ENCODE measurements around the gene NBPF3.
"Not testable (repeated sequence)": the region's sequence is repeated elsewhere in the genome, so short reads cannot be mapped to it uniquely, and the experiment has no call there.

The NBPF3 gene

GRCh38 chr1:21517161-21517589 lies 77.2 kb downstream of the NBPF3 start:
- TF ChIP-seq, protein P1, sequence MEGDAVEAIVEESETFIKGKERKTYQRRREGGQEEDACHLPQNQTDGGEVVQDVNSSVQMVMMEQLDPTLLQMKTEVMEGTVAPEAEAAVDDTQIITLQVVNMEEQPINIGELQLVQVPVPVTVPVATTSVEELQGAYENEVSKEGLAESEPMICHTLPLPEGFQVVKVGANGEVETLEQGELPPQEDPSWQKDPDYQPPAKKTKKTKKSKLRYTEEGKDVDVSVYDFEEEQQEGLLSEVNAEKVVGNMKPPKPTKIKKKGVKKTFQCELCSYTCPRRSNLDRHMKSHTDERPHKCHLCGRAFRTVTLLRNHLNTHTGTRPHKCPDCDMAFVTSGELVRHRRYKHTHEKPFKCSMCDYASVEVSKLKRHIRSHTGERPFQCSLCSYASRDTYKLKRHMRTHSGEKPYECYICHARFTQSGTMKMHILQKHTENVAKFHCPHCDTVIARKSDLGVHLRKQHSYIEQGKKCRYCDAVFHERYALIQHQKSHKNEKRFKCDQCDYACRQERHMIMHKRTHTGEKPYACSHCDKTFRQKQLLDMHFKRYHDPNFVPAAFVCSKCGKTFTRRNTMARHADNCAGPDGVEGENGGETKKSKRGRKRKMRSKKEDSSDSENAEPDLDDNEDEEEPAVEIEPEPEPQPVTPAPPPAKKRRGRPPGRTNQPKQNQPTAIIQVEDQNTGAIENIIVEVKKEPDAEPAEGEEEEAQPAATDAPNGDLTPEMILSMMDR (IDR thresholded peaks at IDR 0.05; ENCODE audit: low read depth, low read length, missing control alignments) = no peak
- no peak overlapping the region for H3K4me3 ChIP-seq (ENCODE audit: low read depth, low read length)
- no peak for DNase-seq (ENCODE audit: low read depth)

DNA sequence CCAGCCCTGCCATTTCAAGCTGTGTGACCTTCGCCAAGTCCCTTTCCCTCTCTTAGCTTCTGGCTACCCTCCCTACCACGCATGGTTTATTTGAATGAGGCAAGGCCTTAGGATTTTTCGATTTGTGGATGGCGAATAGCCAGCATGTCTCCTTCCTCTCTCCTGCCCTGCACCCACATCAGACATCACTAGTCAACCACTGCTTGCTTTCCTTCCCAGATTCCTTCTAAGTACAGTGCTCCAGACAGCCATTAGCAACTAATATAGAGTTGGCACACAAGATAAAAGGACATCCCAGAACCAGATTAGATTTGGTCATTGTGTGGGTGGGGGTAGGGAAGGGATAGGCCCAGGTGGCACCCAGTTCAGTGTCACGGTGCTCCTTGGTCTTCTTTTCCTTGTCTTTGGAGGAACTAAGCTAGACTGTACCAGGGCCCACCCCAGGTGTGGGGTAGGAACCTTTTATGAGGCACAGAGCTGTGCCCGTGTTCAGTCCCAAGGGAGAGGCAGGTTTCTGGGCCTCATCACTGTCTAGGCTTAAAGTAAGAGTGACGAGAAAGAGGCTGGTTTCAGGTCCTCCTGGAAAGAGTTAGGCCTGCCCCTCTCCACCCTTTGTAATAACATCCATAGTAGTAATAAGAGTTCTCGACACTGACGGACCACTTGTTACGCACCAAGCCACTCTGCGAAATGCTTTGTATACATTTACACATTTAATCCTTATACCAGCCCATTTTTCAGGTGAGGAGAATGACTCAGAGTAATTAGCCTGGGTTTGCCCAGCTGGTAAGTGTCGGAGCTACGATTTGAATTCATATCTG lies 77.9 kb downstream of the NBPF3 start:
- H3K4me3 ChIP-seq (ENCODE audit: low read depth, low read length) = no peak overlapping the region
- DNase-seq (ENCODE audit: low read depth) = no peak
- TF ChIP-seq, protein P1 (IDR thresholded peaks at IDR 0.05; ENCODE audit: low read depth, low read length, missing control alignments) = no peak

DNA sequence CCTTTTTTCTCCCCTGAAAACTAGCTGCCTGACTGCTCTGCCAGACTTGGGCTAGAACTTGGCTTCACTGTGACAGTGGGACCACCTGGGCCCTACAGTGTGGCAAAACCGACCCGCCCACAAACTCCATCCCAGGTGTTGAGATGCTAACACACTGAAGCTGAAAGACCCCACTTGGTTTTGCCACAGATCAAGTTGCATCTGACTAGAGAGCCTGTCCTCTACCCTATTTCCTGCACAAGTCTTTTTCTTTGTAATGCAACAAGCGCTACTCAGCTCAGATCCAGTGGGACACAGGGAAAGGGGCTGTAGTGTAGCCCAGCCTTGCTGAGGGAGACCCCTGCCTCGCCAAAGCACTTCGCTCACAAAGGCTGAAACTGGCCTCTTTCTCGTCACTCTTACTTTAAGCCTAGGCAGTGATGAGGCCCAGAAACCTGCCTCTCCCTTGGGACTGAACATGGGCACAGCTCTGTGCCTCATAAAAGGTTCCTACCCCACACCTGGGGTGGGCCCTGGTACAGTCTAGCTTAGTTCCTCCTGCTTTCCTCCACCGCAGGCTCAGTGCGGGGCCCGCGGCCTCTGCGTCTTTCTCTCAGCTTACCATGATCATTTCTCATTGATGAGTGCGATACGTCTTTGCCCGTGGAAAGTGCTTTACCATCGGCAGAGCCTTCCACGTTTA lies 79.0 kb downstream of the NBPF3 start:
- no peak for DNase-seq (ENCODE audit: low read depth)
- TF ChIP-seq, protein P1 (IDR thresholded peaks at IDR 0.05; ENCODE audit: low read depth, low read length, missing control alignments) = no peak
- H3K4me3 ChIP-seq (ENCODE audit: low read depth, low read length) = no peak overlapping the region

DNA sequence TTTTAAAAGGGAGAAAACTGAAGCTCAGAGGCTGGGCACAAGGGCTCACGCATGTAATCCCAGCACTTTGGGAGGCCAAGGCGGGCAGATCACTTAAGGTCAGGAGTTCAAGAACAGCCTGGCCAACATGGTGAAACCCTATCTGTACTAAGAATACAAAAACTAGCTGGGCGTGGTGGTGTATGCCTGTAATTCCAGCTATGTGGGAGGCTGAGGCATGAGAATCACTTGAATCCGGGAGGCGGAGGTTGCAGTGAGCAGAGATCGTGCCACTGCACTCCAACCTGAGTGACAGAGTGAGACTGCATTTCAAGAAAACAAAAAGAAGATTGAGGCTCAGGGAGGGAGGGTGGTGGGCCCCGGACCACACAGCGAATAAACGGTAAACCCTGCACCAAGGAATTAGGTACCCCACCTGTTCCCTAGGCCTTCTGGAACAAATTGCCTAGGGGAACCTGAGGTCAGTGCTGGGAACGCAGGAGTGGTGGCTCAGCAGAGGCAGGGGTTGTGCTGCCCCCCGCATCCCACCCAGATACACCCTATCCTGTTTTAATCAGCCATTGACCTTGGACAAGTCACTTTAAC lies 79.6 kb downstream of the NBPF3 start:
- not testable (repeated sequence) for H3K4me3 ChIP-seq (ENCODE audit: low read depth, low read length); DNase-seq (ENCODE audit: low read depth)

GRCh38 chr1:21520899-21521716 lies 81.2 kb downstream of the NBPF3 start:
- no peak for DNase-seq (ENCODE audit: low read depth)
- TF ChIP-seq, protein P1 (IDR thresholded peaks at IDR 0.05; ENCODE audit: low read depth, low read length, missing control alignments) = no peak
- no peak overlapping the region for H3K4me3 ChIP-seq (ENCODE audit: low read depth, low read length)

DNA sequence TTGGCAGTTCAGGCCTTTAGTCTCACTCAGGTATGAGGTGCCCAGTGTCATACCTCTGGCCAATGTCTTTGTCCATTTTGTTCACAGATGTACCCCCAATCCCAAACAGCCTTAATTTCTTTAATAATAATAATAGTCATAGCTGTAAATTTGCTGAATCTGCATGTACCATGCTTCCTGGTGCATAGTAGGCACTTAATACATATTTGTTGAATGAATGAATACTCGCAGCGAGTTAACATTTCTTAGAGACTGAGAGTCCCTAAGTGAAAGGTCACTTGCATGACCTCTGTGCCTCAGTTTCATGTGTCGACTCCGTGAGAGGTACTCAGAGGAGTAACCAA lies 81.8 kb downstream of the NBPF3 start:
- no peak for DNase-seq (ENCODE audit: low read depth)
- TF ChIP-seq, protein P1 (IDR thresholded peaks at IDR 0.05; ENCODE audit: low read depth, low read length, missing control alignments) = no peak
- no peak overlapping the region for H3K4me3 ChIP-seq (ENCODE audit: low read depth, low read length)
